Measurements from ENCODE around the gene RCE1. TPM values are rescaled to one million over a fixed set of nuclear protein-coding genes. Genes with fewer than 3 reads are reported as not detected.

Gene RCE1
- total RNA-seq, 1 experiment from 2014 or later: 43.7 TPM

GRCh38 chr11:66879000-66879399, 35.8 kb downstream of the RCE1 start:
- no TSS peak for BruUV-seq (replicated peaks)
- no peak for TF ChIP-seq TCF7L2 (IDR thresholded peaks at IDR 0.05; ENCODE audit: low read depth, low read length)
- no peak for TF ChIP-seq REST (IDR thresholded peaks at IDR 0.05; ENCODE audit: insufficient read depth in 1 of 2, low read depth in 2 of 2, low read length in 1 of 2)
- no peak for TF ChIP-seq POLR2AphosphoS5 (IDR thresholded peaks at IDR 0.05; ENCODE audit: low read depth, low read length)
- no peak for TF ChIP-seq SIN3A (IDR thresholded peaks at IDR 0.05; ENCODE audit: borderline replicate concordance, insufficient read depth, low read depth, low read length)
- TF ChIP-seq CTCF (IDR thresholded peaks at IDR 0.05): no peak
- H3K36me3 ChIP-seq (ENCODE audit: control insufficient read depth, insufficient read depth, low read length): no peaks in the 10 kb centered on the region
- H3K27ac ChIP-seq (ENCODE audit: low read length): no peak overlapping the region
- ChIA-PET CTCF (no interaction called here), POLR2A (no interaction called here)
- no peak overlapping the region for H3K4me3 ChIP-seq (ENCODE audit: low read depth in 2 of 2, low read length in 2 of 2)
- intact Hi-C loops (cut with micrococcal nuclease; ENCODE audit: unreplicated experiment): no loop called here
- ATAC-seq (no peak), DNase-seq (ENCODE audit: low read depth, low spot score) (no peak)
- no peaks in the 10 kb centered on the region for H3K27me3 ChIP-seq (ENCODE audit: control insufficient read depth, insufficient read depth, low read length)
- in situ Hi-C loops (cut with HindIII; ENCODE audit: low pct_unique_long_range_greater_than_20kb, low sequenced_read_pairs): no loop called here
- peaks cover 28% of the 10 kb centered on the region for H3K4me1 ChIP-seq (ENCODE audit: control insufficient read depth, insufficient read depth, low read length)
- no peaks in the 10 kb centered on the region for H3K9me3 ChIP-seq (ENCODE audit: control insufficient read depth, insufficient read depth, low read depth, low read length)

- in situ Hi-C loops (cut with HindIII; ENCODE audit: low pct_unique_long_range_greater_than_20kb, low sequenced_read_pairs) (no loop called here), intact Hi-C loops (cut with micrococcal nuclease; ENCODE audit: unreplicated experiment) (no loop called here)
- no peaks in the 10 kb centered on the region for H3K27me3 ChIP-seq (ENCODE audit: control insufficient read depth, insufficient read depth, low read length)
- TF ChIP-seq POLR2AphosphoS5 (IDR thresholded peaks at IDR 0.05; ENCODE audit: low read depth, low read length) (no peak), REST (IDR thresholded peaks at IDR 0.05; ENCODE audit: insufficient read depth in 1 of 2, low read depth in 2 of 2, low read length in 1 of 2) (no peak), CTCF (IDR thresholded peaks at IDR 0.05) (no peak), SIN3A (IDR thresholded peaks at IDR 0.05; ENCODE audit: borderline replicate concordance, insufficient read depth, low read depth, low read length) (no peak), TCF7L2 (IDR thresholded peaks at IDR 0.05; ENCODE audit: low read depth, low read length) (no peak)
- H3K9me3 ChIP-seq (ENCODE audit: control insufficient read depth, insufficient read depth, low read depth, low read length): no peaks in the 10 kb centered on the region
- no peak overlapping the region for H3K4me3 ChIP-seq (ENCODE audit: low read depth in 2 of 2, low read length in 2 of 2)
- ATAC-seq (no peak), DNase-seq (ENCODE audit: low read depth, low spot score) (no peak)
- ChIA-PET CTCF (no interaction called here), POLR2A (no interaction called here)
- BruUV-seq (replicated peaks): no TSS peak
- peaks cover 28% of the 10 kb centered on the region for H3K4me1 ChIP-seq (ENCODE audit: control insufficient read depth, insufficient read depth, low read length)
- H3K27ac ChIP-seq (ENCODE audit: low read length): no peak overlapping the region
- no peaks in the 10 kb centered on the region for H3K36me3 ChIP-seq (ENCODE audit: control insufficient read depth, insufficient read depth, low read length)
These were observed 36.3 kb downstream of the RCE1 start for GRCh38 chr11:66879583-66879982.

Data from Panc1 (cell line).